HCT116 (cell line): Measurements from ENCODE around the gene TPP1.

Source experiments
- EZH2phosphoT487 ChIP-seq: fragments of 200-600 bp; IDR thresholded peaks from 2 replicates; pipeline ENCODE4 v1.6.1; 2018; ENCODE audit warnings: antibody characterized with exemption, borderline replicate concordance
- POLR2A ChIP-seq: IDR thresholded peaks from 2 replicates; pipeline ENCODE4 v1.7.0; 2011; ENCODE audit warnings: borderline replicate concordance; ENCODE audit not compliant: insufficient read depth, insufficient read length; ENCODE audit errors: extremely low read depth
- ZBTB33 ChIP-seq: IDR thresholded peaks from 2 replicates; pipeline ENCODE4 v1.6.1; 2011; ENCODE audit warnings: mild to moderate bottlenecking, low read length, moderate library complexity; ENCODE audit not compliant: insufficient replicate concordance; ENCODE audit errors: extremely low read depth
- ZFX ChIP-seq: fragments of 450-650 bp; IDR thresholded peaks from 2 replicates; pipeline ENCODE4 v1.6.1; 2017
- TF ChIP-seq, protein P1 (sequence below), 3 experiments: fragments of 200-600 bp in 1 of 3; sonication (generic) in 1 of 3; IDR thresholded peaks in 2 of 3; conservative IDR thresholded peaks in 1 of 3; 2 replicates each; pipeline ENCODE4 v1.5.1; 2012 to 2017; ENCODE audit warnings: low read depth in 2 of 3, low read length in 2 of 3, antibody characterized with exemption in 1 of 3, borderline replicate concordance in 1 of 3, control low read depth in 1 of 3, mild to moderate bottlenecking in 1 of 3, mixed read lengths in 1 of 3, mixed run types in 1 of 3, moderate library complexity in 1 of 3; ENCODE audit not compliant: insufficient read depth in 1 of 3

- TF ChIP-seq, protein P1, sequence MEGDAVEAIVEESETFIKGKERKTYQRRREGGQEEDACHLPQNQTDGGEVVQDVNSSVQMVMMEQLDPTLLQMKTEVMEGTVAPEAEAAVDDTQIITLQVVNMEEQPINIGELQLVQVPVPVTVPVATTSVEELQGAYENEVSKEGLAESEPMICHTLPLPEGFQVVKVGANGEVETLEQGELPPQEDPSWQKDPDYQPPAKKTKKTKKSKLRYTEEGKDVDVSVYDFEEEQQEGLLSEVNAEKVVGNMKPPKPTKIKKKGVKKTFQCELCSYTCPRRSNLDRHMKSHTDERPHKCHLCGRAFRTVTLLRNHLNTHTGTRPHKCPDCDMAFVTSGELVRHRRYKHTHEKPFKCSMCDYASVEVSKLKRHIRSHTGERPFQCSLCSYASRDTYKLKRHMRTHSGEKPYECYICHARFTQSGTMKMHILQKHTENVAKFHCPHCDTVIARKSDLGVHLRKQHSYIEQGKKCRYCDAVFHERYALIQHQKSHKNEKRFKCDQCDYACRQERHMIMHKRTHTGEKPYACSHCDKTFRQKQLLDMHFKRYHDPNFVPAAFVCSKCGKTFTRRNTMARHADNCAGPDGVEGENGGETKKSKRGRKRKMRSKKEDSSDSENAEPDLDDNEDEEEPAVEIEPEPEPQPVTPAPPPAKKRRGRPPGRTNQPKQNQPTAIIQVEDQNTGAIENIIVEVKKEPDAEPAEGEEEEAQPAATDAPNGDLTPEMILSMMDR (IDR thresholded peaks at IDR 0.05 in 2 of 3, conservative IDR thresholded peaks at IDR 0.05 in 1 of 3; ENCODE audit: borderline replicate concordance in 1 of 3, insufficient read depth in 1 of 3, low read depth in 2 of 3, low read length in 2 of 3) = no peak
- no peak for TF ChIP-seq POLR2A
- no peak for TF ChIP-seq ZBTB33
- no peak for TF ChIP-seq ZFX
- TF ChIP-seq EZH2phosphoT487 = no peak
These were observed 41.5 kb upstream of the TPP1 start for GRCh38 chr11:6660712-6661111.
